ENCODE measurements around the gene NTN3.

Gene NTN3

GRCh38 chr16:2485811-2486507 is 14.9 kb downstream of the NTN3 start:
- Histone ChIP-seq H3K9me3 (ENCODE audit: insufficient read depth, low read depth, low read length) (no peaks in the 10 kb centered on the region), H3K4me3 (ENCODE audit: low read length, poor library complexity, severe bottlenecking) (no peak overlapping the region), H3K27me3 (ENCODE audit: insufficient read depth, low read length, poor library complexity, severe bottlenecking) (no peaks in the 10 kb centered on the region), H3F3A (ENCODE audit: low read depth) (no peaks in the 10 kb centered on the region), H3K9me2 (replicated peaks; ENCODE audit: low read depth, low read length) (no peaks in the 10 kb centered on the region), H3K36me3 (ENCODE audit: insufficient read depth, low read length) (no peaks in the 10 kb centered on the region), H3K4me2 (ENCODE audit: low read depth, low read length, poor library complexity, severe bottlenecking) (no peak overlapping the region), H4K20me1 (ENCODE audit: insufficient read depth, low read length, poor library complexity, severe bottlenecking) (peaks cover 3% of the 10 kb centered on the region), H3K79me2 (ENCODE audit: insufficient read depth, low read length) (peaks cover 20% of the 10 kb centered on the region; the same call in 1 of the 2 replicates), H3K4me1 (ENCODE audit: insufficient read depth, low read length, poor library complexity, severe bottlenecking) (no peaks in the 10 kb centered on the region), H3K9ac (ENCODE audit: low read depth, low read length, poor library complexity, severe bottlenecking) (no peak overlapping the region), H2AFZ (ENCODE audit: low read length) (no peak overlapping the region)
- TF ChIP-seq EZH2phosphoT487 (IDR thresholded peaks at IDR 0.05; ENCODE audit: borderline replicate concordance) (no peak), CTCF (conservative IDR thresholded peaks at IDR 0.05; ENCODE audit: low read length) (no peak)

GRCh38 chr16:2486645-2487516 is 15.8 kb downstream of the NTN3 start:
- Histone ChIP-seq H4K20me1 (ENCODE audit: insufficient read depth, low read length, poor library complexity, severe bottlenecking) (peaks cover 3% of the 10 kb centered on the region), H3K4me3 (ENCODE audit: low read length, poor library complexity, severe bottlenecking) (no peak overlapping the region), H2AFZ (ENCODE audit: low read length) (no peak overlapping the region), H3K9me2 (replicated peaks; ENCODE audit: low read depth, low read length) (no peaks in the 10 kb centered on the region), H3K9ac (ENCODE audit: low read depth, low read length, poor library complexity, severe bottlenecking) (no peak overlapping the region), H3K9me3 (ENCODE audit: insufficient read depth, low read depth, low read length) (no peaks in the 10 kb centered on the region), H3K27me3 (ENCODE audit: insufficient read depth, low read length, poor library complexity, severe bottlenecking) (no peaks in the 10 kb centered on the region), H3F3A (ENCODE audit: low read depth) (no peaks in the 10 kb centered on the region), H3K4me2 (ENCODE audit: low read depth, low read length, poor library complexity, severe bottlenecking) (no peak overlapping the region), H3K79me2 (ENCODE audit: insufficient read depth, low read length) (peaks cover 20% of the 10 kb centered on the region; the same call in 1 of the 2 replicates), H3K36me3 (ENCODE audit: insufficient read depth, low read length) (no peaks in the 10 kb centered on the region), H3K4me1 (ENCODE audit: insufficient read depth, low read length, poor library complexity, severe bottlenecking) (no peaks in the 10 kb centered on the region)
- TF ChIP-seq EZH2phosphoT487 (IDR thresholded peaks at IDR 0.05; ENCODE audit: borderline replicate concordance) (no peak), CTCF (conservative IDR thresholded peaks at IDR 0.05; ENCODE audit: low read length) (no peak)

- Histone ChIP-seq H3K4me2 (ENCODE audit: low read depth, low read length, poor library complexity, severe bottlenecking) (no peak overlapping the region), H3K27me3 (ENCODE audit: insufficient read depth, low read length, poor library complexity, severe bottlenecking) (no peaks in the 10 kb centered on the region), H3K9me2 (replicated peaks; ENCODE audit: low read depth, low read length) (no peaks in the 10 kb centered on the region), H3K4me3 (ENCODE audit: low read length, poor library complexity, severe bottlenecking) (no peak overlapping the region), H2AFZ (ENCODE audit: low read length) (no peak overlapping the region), H3K9ac (ENCODE audit: low read depth, low read length, poor library complexity, severe bottlenecking) (no peak overlapping the region), H3K36me3 (ENCODE audit: insufficient read depth, low read length) (no peaks in the 10 kb centered on the region), H3K79me2 (ENCODE audit: insufficient read depth, low read length) (peaks cover 15% of the 10 kb centered on the region; the same call in 1 of the 2 replicates), H3K4me1 (ENCODE audit: insufficient read depth, low read length, poor library complexity, severe bottlenecking) (no peaks in the 10 kb centered on the region), H3F3A (ENCODE audit: low read depth) (no peaks in the 10 kb centered on the region), H4K20me1 (ENCODE audit: insufficient read depth, low read length, poor library complexity, severe bottlenecking) (peaks cover 3% of the 10 kb centered on the region), H3K9me3 (ENCODE audit: insufficient read depth, low read depth, low read length) (no peaks in the 10 kb centered on the region)
- TF ChIP-seq EZH2phosphoT487 (IDR thresholded peaks at IDR 0.05; ENCODE audit: borderline replicate concordance) (no peak), CTCF (conservative IDR thresholded peaks at IDR 0.05; ENCODE audit: low read length) (no peak)
These were observed 16.4 kb downstream of the NTN3 start for GRCh38 chr16:2487517-2487842.

Data from Loucy (cell line).